Panc1 (cell line): ENCODE measurements around the gene FRMPD1. TPM values are rescaled to one million over a fixed set of nuclear protein-coding genes. Genes with fewer than 3 reads are reported as not detected.

Source experiments
- ATAC-seq: fragments of 200-7000 bp; cut with Tn5 transposase; 2 replicates; pipeline ENCODE4 v1.9.1; 2020; ENCODE audit warnings: mild to moderate bottlenecking, moderate library complexity
- BruUV-seq: library from RNA; stranded (reverse); fragments of 400-500 nt; replicated peaks from 2 replicates; lab custom pipeline; 2021; lab: Mats Ljungman, UMichigan
- CTCF ChIA-PET: fragments of 300-600 bp; sonication (Branson Sonifier 250); formaldehyde crosslinking; loops from one replicate; lab custom pipeline; 2022; ENCODE audit warnings: antibody characterized with exemption; lab: Charles Lee
- POLR2A ChIA-PET: fragments of 300-600 bp; sonication (Branson Sonifier 250); formaldehyde crosslinking; loops from one replicate; lab custom pipeline; 2022; ENCODE audit warnings: antibody characterized with exemption; lab: Charles Lee
- DNase-seq: peaks from one replicate; pipeline ENCODE4 v3.0.0-alpha.2; 2010; ENCODE audit warnings: low read depth, low spot score
- H3K27ac ChIP-seq: 2 replicates; pipeline ENCODE4 v1.5.1; 2011; ENCODE audit warnings: mild to moderate bottlenecking, low read length, inconsistent platforms
- H3K27me3 ChIP-seq: fragments of 200-500 bp; sonication (Bioruptor generic); 2 replicates; pipeline ENCODE4 v1.6.0; 2014; ENCODE audit warnings: low read length, inconsistent platforms; ENCODE audit not compliant: control insufficient read depth, insufficient read depth
- H3K36me3 ChIP-seq: fragments of 200-500 bp; sonication (Bioruptor generic); 2 replicates; pipeline ENCODE4 v1.5.1; 2014; ENCODE audit warnings: inconsistent platforms, mild to moderate bottlenecking, low read length, moderate library complexity; ENCODE audit not compliant: control insufficient read depth, insufficient read depth
- H3K4me1 ChIP-seq: 2 replicates; pipeline ENCODE4 v1.5.1; 2011; ENCODE audit warnings: inconsistent platforms, mild to moderate bottlenecking, low read length, moderate library complexity; ENCODE audit not compliant: control insufficient read depth, insufficient read depth
- H3K4me3 ChIP-seq, 2 experiments: 2 replicates each; pipeline ENCODE4 v1.5.1; 2011 to 2012; ENCODE audit warnings: low read depth in 2 of 2, low read length in 2 of 2, mild to moderate bottlenecking in 2 of 2, inconsistent platforms in 1 of 2, moderate library complexity in 1 of 2
- H3K9me3 ChIP-seq: fragments of 200-500 bp; sonication (Bioruptor generic); 2 replicates; pipeline ENCODE4 v1.5.1; 2014; ENCODE audit warnings: low read depth, mild to moderate bottlenecking, inconsistent platforms, low read length, moderate library complexity; ENCODE audit not compliant: control insufficient read depth, insufficient read depth
- POLR2AphosphoS5 ChIP-seq: IDR thresholded peaks from 2 replicates; pipeline ENCODE4 v1.6.1; 2012; ENCODE audit warnings: mild to moderate bottlenecking, low read depth, low read length, moderate library complexity
- SIN3A ChIP-seq: IDR thresholded peaks from 2 replicates; pipeline ENCODE4 v1.6.1; 2012; ENCODE audit warnings: low read depth, mild to moderate bottlenecking, low read length, moderate library complexity, borderline replicate concordance; ENCODE audit not compliant: insufficient read depth
- TCF7L2 ChIP-seq: IDR thresholded peaks from 2 replicates; pipeline ENCODE4 v1.6.1; 2011; ENCODE audit warnings: mild to moderate bottlenecking, low read depth, low read length, inconsistent platforms
- in situ Hi-C: cut with HindIII; loops from 2 replicates; pipeline ENCODE4 v1.10.0; 2016; ENCODE audit warnings: low sequenced_read_pairs, low pct_unique_long_range_greater_than_20kb
- intact Hi-C: fragments of 100-400 bp; cut with micrococcal nuclease; formaldehyde crosslinking; loops from one replicate; pipeline ENCODE4 v1.10.0; 2022; ENCODE audit not compliant: unreplicated experiment
- total RNA-seq: library from RNA; stranded (reverse); gene quantifications from one replicate; pipeline ENCODE4 v1.2.1, GENCODE V29; 2021; ENCODE audit not compliant: unreplicated experiment
- TF ChIP-seq, protein P1 (sequence below): fragments of 450-650 bp; IDR thresholded peaks from 2 replicates; pipeline ENCODE4 v1.5.1; 2017; ENCODE audit warnings: mild to moderate bottlenecking
- TF ChIP-seq, protein P2 (sequence below), 2 experiments: IDR thresholded peaks; 2 replicates each; pipeline ENCODE4 v1.6.1; 2011 to 2012; ENCODE audit warnings: low read depth in 2 of 2, control low read depth in 1 of 2, low read length in 1 of 2, mild to moderate bottlenecking in 1 of 2, moderate library complexity in 1 of 2; ENCODE audit not compliant: insufficient read depth in 1 of 2

Gene FRMPD1
- total RNA-seq, 1 experiment from 2014 or later: 0.21 TPM

DNA sequence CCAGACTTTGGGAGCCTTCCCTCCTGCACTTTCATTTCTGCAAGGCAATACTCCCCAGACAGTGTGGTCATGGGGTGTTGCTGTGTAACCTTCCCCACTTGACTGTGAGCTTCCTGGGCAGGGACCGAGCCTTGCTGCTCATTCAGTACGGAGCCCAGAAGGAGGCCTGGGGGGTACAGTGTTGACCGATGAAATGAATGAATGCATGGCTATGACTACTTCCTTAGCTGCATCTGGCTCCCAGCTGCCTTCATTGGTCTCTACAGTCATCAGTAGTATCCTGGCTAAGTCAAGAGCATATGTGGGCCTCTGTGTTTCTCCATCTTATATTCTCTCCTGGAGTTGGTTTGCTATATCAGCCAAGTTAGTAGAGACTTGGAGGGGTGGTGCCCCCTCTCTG is 9.9 kb downstream of the FRMPD1 start:
- H3K9me3 ChIP-seq: no peaks in the 10 kb centered on the region
- no peaks in the 10 kb centered on the region for H3K4me1 ChIP-seq
- peaks cover 28% of the 10 kb centered on the region for H3K27me3 ChIP-seq
- ATAC-seq: no peak
- ChIA-PET CTCF (no interaction called here), POLR2A (no interaction called here)
- TF ChIP-seq SIN3A: no peak
- no peak for TF ChIP-seq TCF7L2
- TF ChIP-seq, protein P1, sequence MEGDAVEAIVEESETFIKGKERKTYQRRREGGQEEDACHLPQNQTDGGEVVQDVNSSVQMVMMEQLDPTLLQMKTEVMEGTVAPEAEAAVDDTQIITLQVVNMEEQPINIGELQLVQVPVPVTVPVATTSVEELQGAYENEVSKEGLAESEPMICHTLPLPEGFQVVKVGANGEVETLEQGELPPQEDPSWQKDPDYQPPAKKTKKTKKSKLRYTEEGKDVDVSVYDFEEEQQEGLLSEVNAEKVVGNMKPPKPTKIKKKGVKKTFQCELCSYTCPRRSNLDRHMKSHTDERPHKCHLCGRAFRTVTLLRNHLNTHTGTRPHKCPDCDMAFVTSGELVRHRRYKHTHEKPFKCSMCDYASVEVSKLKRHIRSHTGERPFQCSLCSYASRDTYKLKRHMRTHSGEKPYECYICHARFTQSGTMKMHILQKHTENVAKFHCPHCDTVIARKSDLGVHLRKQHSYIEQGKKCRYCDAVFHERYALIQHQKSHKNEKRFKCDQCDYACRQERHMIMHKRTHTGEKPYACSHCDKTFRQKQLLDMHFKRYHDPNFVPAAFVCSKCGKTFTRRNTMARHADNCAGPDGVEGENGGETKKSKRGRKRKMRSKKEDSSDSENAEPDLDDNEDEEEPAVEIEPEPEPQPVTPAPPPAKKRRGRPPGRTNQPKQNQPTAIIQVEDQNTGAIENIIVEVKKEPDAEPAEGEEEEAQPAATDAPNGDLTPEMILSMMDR: no peak
- no peak for TF ChIP-seq POLR2AphosphoS5
- TF ChIP-seq, protein P2, sequence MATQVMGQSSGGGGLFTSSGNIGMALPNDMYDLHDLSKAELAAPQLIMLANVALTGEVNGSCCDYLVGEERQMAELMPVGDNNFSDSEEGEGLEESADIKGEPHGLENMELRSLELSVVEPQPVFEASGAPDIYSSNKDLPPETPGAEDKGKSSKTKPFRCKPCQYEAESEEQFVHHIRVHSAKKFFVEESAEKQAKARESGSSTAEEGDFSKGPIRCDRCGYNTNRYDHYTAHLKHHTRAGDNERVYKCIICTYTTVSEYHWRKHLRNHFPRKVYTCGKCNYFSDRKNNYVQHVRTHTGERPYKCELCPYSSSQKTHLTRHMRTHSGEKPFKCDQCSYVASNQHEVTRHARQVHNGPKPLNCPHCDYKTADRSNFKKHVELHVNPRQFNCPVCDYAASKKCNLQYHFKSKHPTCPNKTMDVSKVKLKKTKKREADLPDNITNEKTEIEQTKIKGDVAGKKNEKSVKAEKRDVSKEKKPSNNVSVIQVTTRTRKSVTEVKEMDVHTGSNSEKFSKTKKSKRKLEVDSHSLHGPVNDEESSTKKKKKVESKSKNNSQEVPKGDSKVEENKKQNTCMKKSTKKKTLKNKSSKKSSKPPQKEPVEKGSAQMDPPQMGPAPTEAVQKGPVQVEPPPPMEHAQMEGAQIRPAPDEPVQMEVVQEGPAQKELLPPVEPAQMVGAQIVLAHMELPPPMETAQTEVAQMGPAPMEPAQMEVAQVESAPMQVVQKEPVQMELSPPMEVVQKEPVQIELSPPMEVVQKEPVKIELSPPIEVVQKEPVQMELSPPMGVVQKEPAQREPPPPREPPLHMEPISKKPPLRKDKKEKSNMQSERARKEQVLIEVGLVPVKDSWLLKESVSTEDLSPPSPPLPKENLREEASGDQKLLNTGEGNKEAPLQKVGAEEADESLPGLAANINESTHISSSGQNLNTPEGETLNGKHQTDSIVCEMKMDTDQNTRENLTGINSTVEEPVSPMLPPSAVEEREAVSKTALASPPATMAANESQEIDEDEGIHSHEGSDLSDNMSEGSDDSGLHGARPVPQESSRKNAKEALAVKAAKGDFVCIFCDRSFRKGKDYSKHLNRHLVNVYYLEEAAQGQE (IDR thresholded peaks at IDR 0.05; ENCODE audit: insufficient read depth in 1 of 2, low read depth in 2 of 2, low read length in 1 of 2): no peak
- in situ Hi-C loops (no loop called here), intact Hi-C loops (no loop called here)
- no peaks in the 10 kb centered on the region for H3K36me3 ChIP-seq
- no TSS peak for BruUV-seq
- no peak overlapping the region for H3K4me3 ChIP-seq
- no peak overlapping the region for H3K27ac ChIP-seq
- no peak for DNase-seq

DNA sequence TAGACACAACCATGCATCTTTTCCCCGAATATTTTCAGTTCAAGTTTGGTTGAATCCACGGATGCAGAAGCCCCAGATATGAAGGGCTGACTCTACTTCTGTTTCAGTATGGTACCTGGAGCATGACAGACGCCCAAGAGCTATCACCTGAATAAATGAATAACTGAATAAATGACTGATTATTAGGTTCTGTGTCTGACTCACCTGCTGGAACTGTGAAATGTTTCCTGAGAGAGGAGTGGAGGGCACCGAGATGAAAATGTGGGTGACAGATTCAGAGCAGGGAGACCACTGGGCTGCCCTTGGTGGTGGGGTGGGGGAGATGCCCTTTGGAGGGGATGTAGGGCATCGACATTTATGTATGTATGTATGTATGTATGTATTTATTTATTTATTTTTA is 13.2 kb downstream of the FRMPD1 start:
- Histone ChIP-seq H3K27ac (no peak overlapping the region), H3K27me3 (peaks cover 33% of the 10 kb centered on the region), H3K4me3 (no peak overlapping the region), H3K36me3 (no peaks in the 10 kb centered on the region), H3K9me3 (no peaks in the 10 kb centered on the region), H3K4me1 (no peaks in the 10 kb centered on the region)
- in situ Hi-C loops: no loop called here
- ATAC-seq (no peak), DNase-seq (no peak)
- CTCF ChIA-PET: no interaction called here
- BruUV-seq: no TSS peak
- TF ChIP-seq SIN3A (no peak), POLR2AphosphoS5 (no peak), TCF7L2 (no peak)
- TF ChIP-seq, protein P2 (IDR thresholded peaks at IDR 0.05; ENCODE audit: insufficient read depth in 1 of 2, low read depth in 2 of 2, low read length in 1 of 2): no peak
- TF ChIP-seq, protein P1: no peak
- POLR2A ChIA-PET: interaction anchor here (0.6 kb wide), 1 partner anchor 37 kb away, joined by 3 read pairs; no protein-coding TSS in a partner anchor
- intact Hi-C loops: no loop called here
